Mucosa of rectum (tissue), 2 donors: ENCODE results near the gene FRS2.

Experiments used
- H3K27ac ChIP-seq, 2 donors: one replicate each; pipeline ENCODE4 v1.7.0; 2013; ENCODE audit warnings: inconsistent platforms in 2 of 2, low read depth in 2 of 2, low read length in 2 of 2
- H3K27me3 ChIP-seq, 2 donors: one replicate each; pipeline ENCODE4 v1.7.0; 2013; ENCODE audit warnings: low read length in 2 of 2; ENCODE audit not compliant: control insufficient read depth in 2 of 2, insufficient read depth in 2 of 2
- H3K36me3 ChIP-seq, 2 donors: one replicate each; pipeline ENCODE4 v1.7.0; 2013; ENCODE audit warnings: low read length in 2 of 2; ENCODE audit not compliant: control insufficient read depth in 2 of 2, insufficient read depth in 2 of 2
- H3K4me1 ChIP-seq, 2 donors: one replicate each; pipeline ENCODE4 v1.7.0; 2013; ENCODE audit warnings: low read length in 2 of 2, mild to moderate bottlenecking in 1 of 2; ENCODE audit not compliant: control insufficient read depth in 2 of 2, insufficient read depth in 2 of 2
- H3K4me3 ChIP-seq, 2 donors: one replicate each; pipeline ENCODE4 v1.7.0; 2013; ENCODE audit warnings: low read length in 2 of 2
- H3K9ac ChIP-seq, 2 donors: one replicate each; pipeline ENCODE4 v1.7.0; 2013; ENCODE audit warnings: low read length in 2 of 2, low read depth in 1 of 2, mild to moderate bottlenecking in 1 of 2
- H3K9me3 ChIP-seq, 2 donors: one replicate each; pipeline ENCODE4 v1.7.0; 2013; ENCODE audit warnings: low read length in 2 of 2; ENCODE audit not compliant: control insufficient read depth in 2 of 2
- donor health status: healthy.
- donor health status: Normal muscosa, but diverticular disease.

Gene FRS2

DNA sequence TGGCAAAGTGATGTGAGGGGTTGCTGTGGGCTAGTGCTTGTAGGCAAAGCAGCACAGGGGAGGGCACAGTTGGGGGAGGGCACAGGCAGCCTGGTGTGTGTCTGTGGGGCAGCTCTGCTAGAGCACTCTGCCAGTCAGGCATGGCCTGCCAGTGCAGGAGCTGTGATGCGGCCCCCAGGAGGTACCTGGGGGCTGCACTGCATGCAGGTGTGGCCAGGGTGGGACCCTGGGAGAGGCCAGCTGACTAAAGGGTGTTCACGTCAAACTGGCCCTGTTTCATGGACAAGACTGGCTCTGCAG, 54.1 kb downstream of the FRS2 start:
- H3K9me3 ChIP-seq: no peaks in the 10 kb centered on the region
- no peak overlapping the region for H3K27ac ChIP-seq
- H3K4me3 ChIP-seq: no peak overlapping the region
- H3K36me3 ChIP-seq: no peaks in the 10 kb centered on the region
- no peaks in the 10 kb centered on the region for H3K27me3 ChIP-seq
- no peak overlapping the region for H3K9ac ChIP-seq
- H3K4me1 ChIP-seq: no peaks in the 10 kb centered on the region

- no peak overlapping the region for H3K27ac ChIP-seq
- no peak overlapping the region for H3K4me3 ChIP-seq
- H3K27me3 ChIP-seq: no peaks in the 10 kb centered on the region
- no peaks in the 10 kb centered on the region for H3K9me3 ChIP-seq
- no peak overlapping the region for H3K9ac ChIP-seq
- H3K4me1 ChIP-seq: no peaks in the 10 kb centered on the region
- H3K36me3 ChIP-seq: no peaks in the 10 kb centered on the region
These were observed 54.7 kb downstream of the FRS2 start for GRCh38 chr12:69524755-69525469.

GRCh38 chr12:69527506-69528272, 57.5 kb downstream of the FRS2 start:
- Histone ChIP-seq H3K9ac (no peak overlapping the region), H3K4me1 (no peaks in the 10 kb centered on the region), H3K9me3 (no peaks in the 10 kb centered on the region), H3K27me3 (no peaks in the 10 kb centered on the region), H3K36me3 (no peaks in the 10 kb centered on the region), H3K4me3 (no peak overlapping the region), H3K27ac (no peak overlapping the region)

- H3K27ac ChIP-seq: no peak overlapping the region
These were observed 58.8 kb downstream of the FRS2 start for GRCh38 chr12:69529021-69529420.

GRCh38 chr12:69533844-69534243, 63.7 kb downstream of the FRS2 start:
- Histone ChIP-seq H3K36me3 (no peaks in the 10 kb centered on the region), H3K9ac (no peak overlapping the region), H3K27me3 (no peaks in the 10 kb centered on the region), H3K4me1 (no peaks in the 10 kb centered on the region), H3K4me3 (no peak overlapping the region), H3K9me3 (no peaks in the 10 kb centered on the region), H3K27ac (peak overlapping the region in 1 of 2 donors; percentile 38)

More at GRCh38 chr12:69529021-69529420, 58.8 kb downstream of the FRS2 start:
- H3K4me1 ChIP-seq: no peaks in the 10 kb centered on the region
- no peak overlapping the region for H3K9ac ChIP-seq
- H3K4me3 ChIP-seq: no peak overlapping the region
- H3K9me3 ChIP-seq: no peaks in the 10 kb centered on the region
- H3K27me3 ChIP-seq: no peaks in the 10 kb centered on the region
- no peaks in the 10 kb centered on the region for H3K36me3 ChIP-seq

DNA sequence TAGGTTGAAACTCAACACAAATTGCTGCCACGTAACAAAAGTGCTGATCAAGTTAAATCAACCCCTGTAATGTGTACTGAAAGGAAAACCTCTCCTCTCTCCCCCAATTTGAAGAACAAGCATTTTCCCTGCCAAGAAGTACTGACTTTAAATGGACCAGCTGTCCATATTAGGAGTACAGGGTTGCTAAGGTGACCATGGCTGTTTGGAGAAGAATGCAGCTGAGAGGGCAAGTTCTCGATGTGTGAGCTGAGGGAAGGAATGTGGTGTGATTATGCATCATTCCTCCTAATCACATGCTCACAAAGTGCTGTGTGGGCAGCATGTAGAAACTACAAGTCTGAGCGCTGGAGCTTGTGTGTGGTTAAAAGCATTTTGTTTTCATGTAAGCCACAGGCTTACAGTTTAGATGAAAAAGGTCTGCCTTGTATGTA, 64.2 kb downstream of the FRS2 start:
- Histone ChIP-seq H3K9ac (no peak overlapping the region), H3K27ac (peak overlapping the region in 1 of 2 donors; percentile 38), H3K4me3 (no peak overlapping the region), H3K27me3 (no peaks in the 10 kb centered on the region), H3K36me3 (no peaks in the 10 kb centered on the region), H3K4me1 (no peaks in the 10 kb centered on the region), H3K9me3 (no peaks in the 10 kb centered on the region)

- Histone ChIP-seq H3K27ac (no peak overlapping the region), H3K9ac (no peak overlapping the region), H3K36me3 (peaks cover 3% of the 10 kb centered on the region in 2 donors), H3K27me3 (no peaks in the 10 kb centered on the region), H3K4me3 (no peak overlapping the region), H3K4me1 (no peaks in the 10 kb centered on the region), H3K9me3 (no peaks in the 10 kb centered on the region)
These were observed 70.8 kb downstream of the FRS2 start for GRCh38 chr12:69540987-69541386.

DNA sequence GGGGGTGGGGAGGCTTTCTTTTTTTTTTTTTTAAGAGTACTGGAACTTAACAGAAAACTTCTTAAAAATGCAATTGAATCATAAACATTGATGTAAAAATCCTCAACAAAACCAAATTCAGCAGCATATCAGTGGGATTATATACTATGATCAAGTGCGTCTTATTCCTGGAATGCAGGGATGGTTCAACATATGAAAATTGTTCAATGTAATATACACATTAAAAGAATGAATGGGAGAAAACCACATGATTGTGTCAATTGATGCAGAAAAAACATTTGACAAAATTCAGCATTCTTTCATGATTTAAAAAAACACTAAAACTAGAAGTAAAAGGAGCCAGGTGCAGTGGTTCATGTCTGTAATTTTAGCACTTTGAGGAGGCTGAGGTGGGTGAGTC, 73.9 kb downstream of the FRS2 start:
- H3K9me3 ChIP-seq: no peaks in the 10 kb centered on the region
- H3K36me3 ChIP-seq: peaks cover 3% of the 10 kb centered on the region in 2 donors
- H3K4me1 ChIP-seq: no peaks in the 10 kb centered on the region
- no peak overlapping the region for H3K4me3 ChIP-seq
- no peaks in the 10 kb centered on the region for H3K27me3 ChIP-seq
- H3K27ac ChIP-seq: no peak overlapping the region
- no peak overlapping the region for H3K9ac ChIP-seq

- Histone ChIP-seq H3K27ac (no peak overlapping the region), H3K9me3 (no peaks in the 10 kb centered on the region), H3K4me1 (no peaks in the 10 kb centered on the region), H3K4me3 (no peak overlapping the region), H3K27me3 (no peaks in the 10 kb centered on the region), H3K9ac (no peak overlapping the region), H3K36me3 (peaks cover 3% of the 10 kb centered on the region in 2 donors)
These were observed 74.9 kb downstream of the FRS2 start for GRCh38 chr12:69545081-69545480.

DNA sequence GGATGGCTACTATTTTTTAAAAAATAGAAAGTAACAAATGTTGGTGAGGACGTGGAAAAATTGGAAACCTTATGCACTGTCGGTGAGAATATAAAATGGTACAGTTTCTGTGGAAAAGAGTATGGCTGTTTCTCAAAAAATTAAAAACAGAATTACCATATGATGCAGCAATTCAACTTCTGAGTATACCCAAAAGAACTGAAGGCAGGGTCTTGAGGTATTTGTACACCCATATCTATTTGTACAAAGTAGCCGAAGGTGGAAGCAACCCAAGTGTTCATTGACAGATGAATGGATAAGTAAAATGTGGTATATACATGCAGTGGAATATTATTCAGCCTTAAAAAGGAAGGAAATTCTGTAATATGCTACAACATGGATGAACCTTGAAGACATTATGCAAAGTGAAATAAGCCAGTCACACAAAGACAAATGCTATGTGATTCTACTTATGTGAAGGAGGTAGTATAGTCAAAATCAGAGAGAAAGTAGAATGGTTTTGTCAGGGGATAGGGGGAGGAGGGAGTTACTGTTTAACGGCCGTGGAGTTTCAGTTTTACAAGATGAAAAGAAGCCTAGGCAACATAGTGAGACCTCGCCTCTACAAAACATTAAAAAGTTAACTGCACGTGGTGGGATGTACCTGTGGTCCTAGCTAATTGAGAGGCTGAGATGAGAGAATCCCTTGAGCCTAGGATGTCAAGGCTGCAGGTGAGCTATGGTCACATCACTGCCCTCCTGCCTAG, 76.7 kb downstream of the FRS2 start:
- H3K4me3 ChIP-seq: no peak overlapping the region
- no peaks in the 10 kb centered on the region for H3K4me1 ChIP-seq
- no peak overlapping the region for H3K9ac ChIP-seq
- peaks cover 3% of the 10 kb centered on the region in 2 donors for H3K36me3 ChIP-seq
- no peak overlapping the region for H3K27ac ChIP-seq
- H3K9me3 ChIP-seq: no peaks in the 10 kb centered on the region
- H3K27me3 ChIP-seq: no peaks in the 10 kb centered on the region
